H1 (cell line): ENCODE results near the gene NDUFS4. TPM values are rescaled to one million over a fixed set of nuclear protein-coding genes. Genes with fewer than 3 reads are reported as not detected.

Experiments
- CTCF ChIA-PET: fragments of 300-600 bp; sonication (Branson Sonifier 250); formaldehyde crosslinking; loops from one replicate; lab custom pipeline; 2021; ENCODE audit not compliant: partially characterized antibody; lab: Charles Lee
- POLR2A ChIA-PET: fragments of 300-600 bp; sonication (Branson Sonifier 250); formaldehyde crosslinking; loops from one replicate; lab custom pipeline; 2021; ENCODE audit warnings: inconsistent platforms; ENCODE audit not compliant: partially characterized antibody; lab: Charles Lee
- DNase-seq, 2 experiments: peaks; one replicate each; pipeline versions ENCODE4 v3.0.0 to v3.0.0-alpha.2; 2010 to 2022; ENCODE audit warnings: low spot score in 2 of 2, low read depth in 1 of 2, mixed read lengths in 1 of 2
- FAIRE-seq: peaks from 2 replicates; lab custom pipeline; 2011; peaks lifted over from hg19 to GRCh38; lab: Jason Lieb, UNC
- H2AFZ ChIP-seq: 2 replicates; pipeline ENCODE4 v1.8.1; 2012; ENCODE audit warnings: low read length, inconsistent platforms
- H2AK5ac ChIP-seq: 2 replicates; pipeline ENCODE4 v1.6.1; 2013; ENCODE audit warnings: low read depth, low read length
- H2BK120ac ChIP-seq: replicated peaks from 2 replicates; pipeline ENCODE3; 2013; ENCODE audit warnings: low read depth, low read length, inconsistent platforms
- H2BK12ac ChIP-seq: 2 replicates; pipeline ENCODE4 v1.6.1; 2013; ENCODE audit warnings: low read depth, low read length
- H2BK15ac ChIP-seq: 2 replicates; pipeline ENCODE4 v1.6.1; 2013; ENCODE audit warnings: low read length
- H2BK20ac ChIP-seq: 2 replicates; pipeline ENCODE4 v1.6.1; 2013; ENCODE audit warnings: low read length
- H2BK5ac ChIP-seq: 2 replicates; pipeline ENCODE4 v1.6.1; 2013; ENCODE audit warnings: low read depth, low read length
- H3K14ac ChIP-seq: 2 replicates; pipeline ENCODE4 v1.6.1; 2013; ENCODE audit warnings: inconsistent platforms; ENCODE audit not compliant: insufficient read length
- H3K18ac ChIP-seq: 2 replicates; pipeline ENCODE4 v1.6.1; 2013; ENCODE audit warnings: low read length; ENCODE audit errors: extremely low read depth
- H3K23ac ChIP-seq: 2 replicates; pipeline ENCODE4 v1.6.1; 2013; ENCODE audit warnings: inconsistent platforms; ENCODE audit not compliant: insufficient read length
- H3K23me2 ChIP-seq: 2 replicates; pipeline ENCODE4 v1.6.1; 2013; ENCODE audit warnings: low read depth, low read length
- H3K27ac ChIP-seq: 2 replicates; pipeline ENCODE4 v1.6.1; 2011; ENCODE audit warnings: low read depth, low read length, inconsistent platforms
- H3K27me3 ChIP-seq, 4 experiments: replicated peaks in 1 of 4; 1 replicate in 1 of 4; 2 replicates in 3 of 4; pipeline versions ENCODE4 v1.6.1 to v1.8.1; 2011 to 2013; ENCODE audit warnings: low read length in 3 of 4, mild to moderate bottlenecking in 3 of 4, inconsistent platforms in 2 of 4, mixed read lengths in 2 of 4, moderate library complexity in 1 of 4; ENCODE audit not compliant: control insufficient read depth in 3 of 4, insufficient read depth in 3 of 4; ENCODE audit errors: extremely low read depth in 1 of 4
- H3K36me3 ChIP-seq, 4 experiments: 2 replicates each; pipeline versions ENCODE4 v1.6.1 to v1.8.1; 2011 to 2013; ENCODE audit warnings: mild to moderate bottlenecking in 4 of 4, low read length in 3 of 4, moderate library complexity in 2 of 4, control low read depth in 1 of 4, inconsistent platforms in 1 of 4; ENCODE audit not compliant: insufficient read depth in 4 of 4, control insufficient read depth in 2 of 4
- H3K4ac ChIP-seq: replicated peaks from 2 replicates; pipeline ENCODE3; 2013; ENCODE audit warnings: low read length, low read depth, mixed read lengths, inconsistent platforms; ENCODE audit not compliant: insufficient read length
- H3K4me1 ChIP-seq, 4 experiments: replicated peaks in 1 of 4; 1 replicate in 1 of 4; 2 replicates in 3 of 4; pipeline versions ENCODE4 v1.6.1 to v1.8.1; 2011 to 2013; ENCODE audit warnings: low read length in 3 of 4, inconsistent platforms in 2 of 4, mixed read lengths in 1 of 4; ENCODE audit not compliant: insufficient read depth in 4 of 4, control insufficient read depth in 3 of 4
- H3K4me2 ChIP-seq, 2 experiments: 2 replicates each; pipeline versions ENCODE4 v1.6.1 to v1.8.1; 2011 to 2013; ENCODE audit warnings: low read depth in 2 of 2, low read length in 2 of 2, control low read depth in 1 of 2, inconsistent platforms in 1 of 2, mild to moderate bottlenecking in 1 of 2; ENCODE audit not compliant: insufficient read depth in 1 of 2
- H3K4me3 ChIP-seq, 4 experiments: fragments of 200-600, 300-600 bp in 1 of 4; sonication (generic), shearing (Covaris generic), sonication (Bioruptor Twin) in 1 of 4; 2 replicates each; pipeline versions ENCODE4 v1.5.1 to v1.8.1; 2011 to 2016; ENCODE audit warnings: low read length in 4 of 4, low read depth in 3 of 4, control low read depth in 2 of 4, inconsistent platforms in 2 of 4, mild to moderate bottlenecking in 2 of 4, mixed read lengths in 1 of 4, moderate library complexity in 1 of 4; ENCODE audit not compliant: insufficient read depth in 2 of 4; ENCODE audit errors: extremely low read depth in 1 of 4
- H3K56ac ChIP-seq: replicated peaks from 2 replicates; pipeline ENCODE3; 2013; ENCODE audit warnings: low read depth, mild to moderate bottlenecking, mixed read lengths, low read length, inconsistent platforms; ENCODE audit not compliant: insufficient read length
- H3K79me1 ChIP-seq: 2 replicates; pipeline ENCODE4 v1.6.1; 2013; ENCODE audit warnings: low read depth, low read length, control low read depth
- H3K79me2 ChIP-seq, 2 experiments: 2 replicates each; pipeline versions ENCODE4 v1.6.1 to v1.8.1; 2012 to 2013; ENCODE audit warnings: low read length in 2 of 2, mild to moderate bottlenecking in 2 of 2, inconsistent platforms in 1 of 2; ENCODE audit not compliant: insufficient read depth in 2 of 2, control insufficient read depth in 1 of 2
- H3K9ac ChIP-seq, 4 experiments: replicated peaks in 1 of 4; 1 replicate in 1 of 4; 2 replicates in 3 of 4; pipeline versions ENCODE4 v1.6.1 to v1.8.1; 2011 to 2013; ENCODE audit warnings: low read depth in 3 of 4, low read length in 3 of 4, control low read depth in 2 of 4, mild to moderate bottlenecking in 2 of 4, moderate library complexity in 2 of 4, inconsistent platforms in 1 of 4; ENCODE audit errors: extremely low read depth in 1 of 4
- H3K9me3 ChIP-seq, 2 experiments: 2 replicates each; pipeline versions ENCODE4 v1.6.1 to v1.8.1; 2012 to 2013; ENCODE audit warnings: mild to moderate bottlenecking in 2 of 2, moderate library complexity in 2 of 2, control low read depth in 1 of 2, inconsistent platforms in 1 of 2, low read depth in 1 of 2, low read length in 1 of 2, mixed read lengths in 1 of 2; ENCODE audit not compliant: insufficient read depth in 2 of 2
- H4K20me1 ChIP-seq, 2 experiments: replicated peaks in 1 of 2; 2 replicates each; pipeline versions ENCODE3 to v1.8.1; 2011 to 2013; ENCODE audit warnings: inconsistent platforms in 2 of 2, low read length in 2 of 2, mild to moderate bottlenecking in 1 of 2; ENCODE audit not compliant: insufficient read depth in 2 of 2, control insufficient read depth in 1 of 2
- H4K5ac ChIP-seq: 2 replicates; pipeline ENCODE4 v1.6.1; 2013; ENCODE audit warnings: low read length, low read depth, mixed read lengths, inconsistent platforms; ENCODE audit not compliant: insufficient read length
- H4K8ac ChIP-seq: 2 replicates; pipeline ENCODE4 v1.8.0; 2013; ENCODE audit warnings: mild to moderate bottlenecking, moderate library complexity, low read length, inconsistent platforms; ENCODE audit not compliant: insufficient read depth; ENCODE audit errors: extremely low read depth
- H4K91ac ChIP-seq: replicated peaks from 2 replicates; pipeline ENCODE3; 2013; ENCODE audit warnings: low read length, mixed read lengths, inconsistent platforms; ENCODE audit not compliant: insufficient read length
- CBX8 ChIP-seq: fragments of 300-800, 300-1000 bp; sonication (generic); IDR thresholded peaks from 2 replicates; pipeline ENCODE4 v1.7.1; 2016; ENCODE audit warnings: low read depth, low read length, borderline replicate concordance
- CHD1 ChIP-seq: IDR thresholded peaks from 2 replicates; pipeline ENCODE4 v1.6.1; 2012; ENCODE audit warnings: low read depth, low read length, improper control_type of control experiment
- CHD2 ChIP-seq: IDR thresholded peaks from 2 replicates; pipeline ENCODE4 v1.6.1; 2012; ENCODE audit warnings: low read length, improper control_type of control experiment
- EP300 ChIP-seq, 2 experiments: IDR thresholded peaks; 1 replicate in 1 of 2; 2 replicates in 1 of 2; pipeline ENCODE4 v1.6.1; 2011 to 2012; ENCODE audit warnings: low read depth in 2 of 2, low read length in 2 of 2, mild to moderate bottlenecking in 2 of 2, borderline replicate concordance in 1 of 2, inconsistent platforms in 1 of 2, moderate library complexity in 1 of 2
- HDAC6 ChIP-seq: IDR thresholded peaks from one replicate; pipeline ENCODE4 v1.7.1; 2012; ENCODE audit warnings: low read depth, mild to moderate bottlenecking, inconsistent platforms, low read length, moderate library complexity
- JUN ChIP-seq: IDR thresholded peaks from 2 replicates; pipeline ENCODE4 v1.6.1; 2011; ENCODE audit warnings: low read depth, mild to moderate bottlenecking, improper control_type of control experiment, low read length
- KDM1A ChIP-seq: fragments of 200-600, 300-600 bp; sonication (generic); IDR thresholded peaks from 2 replicates; pipeline ENCODE4 v1.7.1; 2016; ENCODE audit warnings: mild to moderate bottlenecking, low read length, borderline replicate concordance
- KDM4A ChIP-seq: IDR thresholded peaks from one replicate; pipeline ENCODE4 v1.7.1; 2012; ENCODE audit warnings: low read depth, mild to moderate bottlenecking, moderate library complexity, low read length, inconsistent platforms; ENCODE audit not compliant: severe bottlenecking
- KDM5A ChIP-seq: fragments of 200-600 bp; IDR thresholded peaks from 2 replicates; pipeline ENCODE4 v1.7.1; 2012; ENCODE audit warnings: mild to moderate bottlenecking, low read length, inconsistent platforms, mixed read lengths
- MAFK ChIP-seq: IDR thresholded peaks from 2 replicates; pipeline ENCODE4 v1.6.1; 2012; ENCODE audit warnings: low read depth, mild to moderate bottlenecking, improper control_type of control experiment, low read length
- RBBP5 ChIP-seq: IDR thresholded peaks from 2 replicates; pipeline ENCODE4 v1.7.1; 2012; ENCODE audit warnings: low read depth, mild to moderate bottlenecking, inconsistent platforms, low read length, moderate library complexity, borderline replicate concordance
- SRF ChIP-seq: IDR thresholded peaks from 2 replicates; pipeline ENCODE4 v1.6.1; 2011; ENCODE audit warnings: mild to moderate bottlenecking, low read depth, low read length, moderate library complexity
- TBP ChIP-seq: IDR thresholded peaks from 2 replicates; pipeline ENCODE4 v1.6.1; 2011; ENCODE audit warnings: low read depth, low read length, improper control_type of control experiment
- TCF12 ChIP-seq: IDR thresholded peaks from 2 replicates; pipeline ENCODE4 v1.6.1; 2011; ENCODE audit warnings: low read depth, mild to moderate bottlenecking, low read length
- WGBS, 2 experiments: shearing (Covaris generic) in 1 of 2; methylation state at CpG; one replicate each; pipeline versions ENCODE4 v1.1.6 to v1.1.7; 2013 to 2015; ENCODE audit warnings: low lambda C conversion rate in 2 of 2, mixed read lengths in 2 of 2, inconsistent platforms in 1 of 2, low coverage in 1 of 2, missing lambda C conversion rate in 1 of 2; ENCODE audit not compliant: insufficient replicate concordance in 2 of 2, insufficient coverage in 1 of 2, insufficient read length in 1 of 2; ENCODE audit errors: extremely low coverage in 1 of 2, missing lambda C conversion rate in 1 of 2; 5-methylcytosine and 5-hydroxymethylcytosine counted together
- polyA plus RNA-seq, 7 experiments: library from polyadenylated mRNA; depleted of rRNA in 3 of 7; stranded (reverse) in 5 of 7; unstranded in 2 of 7; fragments of >200 nt in 5 of 7; fragments of 200-250 nt in 2 of 7; gene quantifications; 1 replicate in 5 of 7; 2 replicates in 1 of 7; 4 replicates in 1 of 7; pipeline versions ENCODE4 v1.2.1 to v1.2.3, GENCODE V29; 2011 to 2013; ENCODE audit warnings: missing spikeins in 2 of 7, mixed read lengths in 2 of 7
- total RNA-seq: library from RNA; stranded (reverse); fragmentation: NEBNext Ultra II Directional; extraction: Animal tissue kit (Norgen Biotek cat#: 25700); gene quantifications from 2 replicates; pipeline ENCODE4 v1.2.1, GENCODE V29; 2021
- TF ChIP-seq, protein P1 (sequence below): IDR thresholded peaks from 2 replicates; pipeline ENCODE4 v1.6.1; 2011; ENCODE audit warnings: low read depth, mild to moderate bottlenecking, low read length; ENCODE audit not compliant: insufficient read depth

Gene NDUFS4
- total and polyA plus RNA-seq, 2 of the 8 experiments (the other 6 are each of a cell fraction or from before 2014, with no cell fraction given): 74.6 to 75.9 TPM

DNA sequence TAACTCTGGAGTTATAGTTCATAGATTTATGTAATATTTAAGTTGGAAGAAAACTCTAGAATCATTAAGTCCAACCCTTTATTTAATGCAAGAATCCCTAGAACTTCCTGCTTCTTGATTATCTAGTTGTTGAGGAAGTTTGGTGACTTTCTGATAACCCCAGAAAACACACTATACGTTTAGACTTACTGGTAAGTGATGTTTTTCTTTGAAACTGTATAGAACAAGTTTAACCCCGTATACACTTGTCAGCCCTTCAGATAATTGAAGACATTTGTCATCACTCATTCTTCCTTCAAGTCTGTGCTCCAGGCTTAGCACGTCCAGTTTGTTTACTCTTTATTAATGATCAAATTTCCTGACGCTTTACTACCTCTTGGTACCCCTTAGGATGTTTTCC, 9.0 kb downstream of the NDUFS4 start:
- H3K27me3 ChIP-seq: no peaks in the 10 kb centered on the region
- H4K91ac ChIP-seq: no peak overlapping the region
- no peak overlapping the region for H2BK5ac ChIP-seq
- FAIRE-seq (no peak), DNase-seq (no peak)
- no peak overlapping the region for H4K5ac ChIP-seq
- no peak overlapping the region for H4K8ac ChIP-seq
- WGBS, 2 experiments: 82% methylated on average over 4 of the region's 4 CpGs; no CpG with 5 or more reads in 1 of the 2 experiments
- H3K9me3 ChIP-seq: no peaks in the 10 kb centered on the region
- no peak overlapping the region for H2BK15ac ChIP-seq
- no peak overlapping the region for H3K14ac ChIP-seq
- peaks cover 0 to 2% of the 10 kb centered on the region in 2 experiments for H4K20me1 ChIP-seq
- POLR2A ChIA-PET: no interaction called here
- H2BK20ac ChIP-seq: no peak overlapping the region
- no peak overlapping the region for H3K4me2 ChIP-seq
- no peak overlapping the region for H3K4ac ChIP-seq
- no peaks in the 10 kb centered on the region for H3K4me1 ChIP-seq
- H3K79me1 ChIP-seq: no peaks in the 10 kb centered on the region
- no peak overlapping the region for H2AK5ac ChIP-seq
- H3K79me2 ChIP-seq: peaks cover 0 to 93% of the 10 kb centered on the region in 2 experiments; a peak in 3 of 4 replicates
- H3K23me2 ChIP-seq: no peaks in the 10 kb centered on the region
- H3K56ac ChIP-seq: no peak overlapping the region
- no peak overlapping the region for H2BK120ac ChIP-seq
- no peak overlapping the region for H3K9ac ChIP-seq
- no peak overlapping the region for H3K23ac ChIP-seq
- H3K36me3 ChIP-seq: no peaks in the 10 kb centered on the region
- H3K4me3 ChIP-seq: no peak overlapping the region
- no peak overlapping the region for H3K18ac ChIP-seq
- H2BK12ac ChIP-seq: no peak overlapping the region
- H2AFZ ChIP-seq: no peak overlapping the region
- CTCF ChIA-PET: no interaction called here
- no peak overlapping the region for H3K27ac ChIP-seq
- no peak for TF ChIP-seq CHD2
- TF ChIP-seq EP300 (IDR thresholded peaks at IDR 0.05; ENCODE audit: borderline replicate concordance in 1 of 2, low read depth in 2 of 2, low read length in 2 of 2): no peak
- TF ChIP-seq, protein P1, sequence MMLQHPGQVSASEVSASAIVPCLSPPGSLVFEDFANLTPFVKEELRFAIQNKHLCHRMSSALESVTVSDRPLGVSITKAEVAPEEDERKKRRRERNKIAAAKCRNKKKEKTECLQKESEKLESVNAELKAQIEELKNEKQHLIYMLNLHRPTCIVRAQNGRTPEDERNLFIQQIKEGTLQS: no peak
- no peak for TF ChIP-seq MAFK
- no peak for TF ChIP-seq KDM4A
- TF ChIP-seq CHD1: no peak
- no peak for TF ChIP-seq TCF12
- TF ChIP-seq TBP: no peak
- no peak for TF ChIP-seq SRF
- no peak for TF ChIP-seq HDAC6
- no peak for TF ChIP-seq JUN
- TF ChIP-seq KDM1A: no peak
- no peak for TF ChIP-seq CBX8
- no peak for TF ChIP-seq KDM5A
- no peak for TF ChIP-seq RBBP5
